GM23248 (cell line): ENCODE data around the gene PLS3.

Experiments
- EZH2 ChIP-seq: fragments of 200-600 bp; sonication (generic); IDR thresholded peaks from 2 replicates; pipeline ENCODE4 v1.6.1; 2018; ENCODE audit warnings: antibody characterized with exemption, mild to moderate bottlenecking; ENCODE audit not compliant: insufficient read depth, poor library complexity, severe bottlenecking
- EZH2phosphoT487 ChIP-seq: fragments of 200-600 bp; sonication (generic); IDR thresholded peaks from 2 replicates; pipeline ENCODE4 v1.6.1; 2018; ENCODE audit warnings: antibody characterized with exemption, moderate library complexity, mild to moderate bottlenecking, low read depth; ENCODE audit not compliant: insufficient read depth

DNA sequence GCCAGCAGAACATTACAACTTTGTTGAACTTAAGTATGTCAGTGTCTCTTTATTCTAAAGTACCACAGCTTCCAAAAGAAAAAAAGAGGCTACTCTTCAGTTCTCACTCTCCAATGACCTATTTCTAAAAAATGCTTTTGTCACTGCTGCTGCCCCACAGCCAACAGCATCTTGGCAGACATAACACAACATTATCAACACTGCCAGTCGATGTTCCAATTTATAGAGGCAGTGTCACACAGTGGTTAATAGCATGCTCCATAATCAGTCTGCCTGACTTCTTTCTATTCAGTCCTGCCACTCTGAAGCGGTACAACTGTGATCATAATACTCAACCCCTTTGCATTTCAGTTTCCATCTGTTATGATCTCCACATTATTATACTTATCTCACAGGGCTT lies 69.2 kb downstream of the PLS3 start:
- TF ChIP-seq EZH2 (no peak), EZH2phosphoT487 (no peak)
